Stimulated activated naive CD4-positive, alpha-beta T cell (primary cell): ENCODE measurements around the gene UBE4A.

Experiments
- DNase-seq, 6 experiments: peaks; one replicate each; lab custom pipeline; 2025; lab: John Stamatoyannopoulos, UW

UBE4A gene

DNA sequence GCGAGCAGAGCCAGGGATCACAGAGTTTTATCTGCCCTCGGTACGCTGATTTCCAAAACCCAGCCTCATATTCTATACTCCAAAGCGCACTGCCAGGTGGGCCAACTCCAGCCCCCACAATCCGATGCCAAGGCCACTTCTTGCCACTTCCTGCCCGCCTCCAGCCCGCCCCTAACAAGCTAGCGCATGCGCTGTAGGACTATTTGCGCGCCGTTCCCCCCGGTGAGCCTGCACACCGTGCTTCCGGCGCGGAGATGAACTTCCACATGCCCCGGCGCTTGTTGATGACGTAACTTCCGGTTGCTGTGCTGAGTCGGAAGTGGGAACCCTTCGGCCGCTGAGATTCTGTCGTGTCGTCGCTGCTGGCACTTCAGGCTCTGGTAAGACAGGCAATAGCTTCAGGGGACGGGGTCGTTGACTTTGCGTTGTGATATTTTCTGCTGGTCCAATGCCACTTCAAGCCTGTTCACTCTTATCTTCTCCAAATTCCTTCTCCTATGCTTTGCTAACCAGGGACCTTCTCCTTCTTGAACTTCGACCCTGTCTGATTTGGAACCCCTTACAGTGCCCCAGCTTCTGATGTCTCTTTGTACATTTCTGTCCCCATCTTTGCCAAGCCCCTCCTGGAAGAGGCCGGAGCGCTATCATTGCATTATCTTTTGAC lies at the start of gene UBE4A:
Gene UBE4A, plus strand, starts transcription at position 306 of the 664 bp plus-strand sequence. CDS start 5,481 bp downstream, outside the sequence.
- peak; percentile 87 to 95 (median 94) for DNase-seq

GRCh38 chr11:118310271-118310670 lies 49.1 kb upstream of the UBE4A start:
- no peak for DNase-seq

GRCh38 chr11:118310781-118311485 lies 48.5 kb upstream of the UBE4A start:
- no peak for DNase-seq

DNA sequence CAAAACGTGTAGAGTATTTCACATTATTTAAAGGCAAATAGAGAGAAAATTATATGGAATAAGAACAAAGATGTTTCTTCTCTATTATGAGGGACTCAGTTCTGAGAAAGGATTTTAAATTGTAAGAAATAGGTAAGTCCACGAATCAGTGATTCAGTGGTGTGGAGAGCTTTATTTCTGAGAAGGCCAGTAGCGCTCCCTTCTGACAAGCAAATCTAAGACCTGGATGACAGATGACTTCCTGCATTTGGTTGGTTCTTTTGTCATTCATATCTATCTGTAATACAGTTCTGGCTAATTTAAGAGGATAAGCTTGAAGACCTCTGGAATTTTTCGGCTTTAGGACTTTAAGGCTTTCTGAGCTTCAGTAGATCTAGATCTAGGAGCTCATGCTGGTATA lies 47.9 kb upstream of the UBE4A start:
- DNase-seq: peak in 2 of 6 experiments; percentile 27

GRCh38 chr11:118312328-118312727 lies 47.1 kb upstream of the UBE4A start:
- no peak for DNase-seq

DNA sequence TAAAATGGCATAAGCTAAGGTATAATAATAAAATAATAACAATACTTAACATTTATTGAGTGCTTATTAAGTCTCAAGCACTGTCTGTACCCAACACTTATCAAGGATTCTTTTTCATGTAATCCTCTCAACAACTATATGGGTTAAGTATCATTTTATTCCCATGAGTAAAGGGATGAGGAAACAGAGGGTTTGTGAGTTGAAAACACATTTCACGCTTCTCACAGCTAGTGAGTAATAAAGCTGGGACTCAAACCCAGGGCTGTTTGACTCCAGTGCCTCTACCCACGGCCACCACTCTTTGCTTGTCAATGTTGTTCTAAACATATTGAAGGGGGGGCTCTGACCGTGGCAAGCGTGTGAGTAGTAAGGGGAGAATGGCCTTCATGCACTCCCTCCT lies 46.2 kb upstream of the UBE4A start:
- DNase-seq: no peak

DNA sequence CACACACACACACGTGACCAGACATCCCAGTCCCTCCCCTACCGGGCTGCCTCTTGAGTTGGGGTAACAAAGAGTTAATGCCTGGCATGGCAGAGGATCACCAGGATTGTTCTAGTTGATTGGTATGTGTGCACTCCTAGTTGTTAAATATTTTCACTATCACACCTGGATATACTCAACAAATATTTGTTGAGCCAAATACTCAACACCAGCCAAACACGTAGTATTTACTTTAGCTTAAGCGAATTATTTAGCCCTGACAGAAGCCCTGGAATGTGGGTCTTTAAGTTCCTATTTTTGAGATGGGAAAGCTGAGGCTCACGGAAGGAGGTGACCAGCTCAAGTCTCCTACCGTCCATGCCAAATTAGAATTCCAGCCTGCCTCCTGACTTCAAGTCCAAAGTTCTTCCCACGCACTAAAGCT lies 44.4 kb upstream of the UBE4A start:
- DNase-seq: no peak

GRCh38 chr11:118318124-118318523 lies 41.3 kb upstream of the UBE4A start:
- DNase-seq: no peak

DNA sequence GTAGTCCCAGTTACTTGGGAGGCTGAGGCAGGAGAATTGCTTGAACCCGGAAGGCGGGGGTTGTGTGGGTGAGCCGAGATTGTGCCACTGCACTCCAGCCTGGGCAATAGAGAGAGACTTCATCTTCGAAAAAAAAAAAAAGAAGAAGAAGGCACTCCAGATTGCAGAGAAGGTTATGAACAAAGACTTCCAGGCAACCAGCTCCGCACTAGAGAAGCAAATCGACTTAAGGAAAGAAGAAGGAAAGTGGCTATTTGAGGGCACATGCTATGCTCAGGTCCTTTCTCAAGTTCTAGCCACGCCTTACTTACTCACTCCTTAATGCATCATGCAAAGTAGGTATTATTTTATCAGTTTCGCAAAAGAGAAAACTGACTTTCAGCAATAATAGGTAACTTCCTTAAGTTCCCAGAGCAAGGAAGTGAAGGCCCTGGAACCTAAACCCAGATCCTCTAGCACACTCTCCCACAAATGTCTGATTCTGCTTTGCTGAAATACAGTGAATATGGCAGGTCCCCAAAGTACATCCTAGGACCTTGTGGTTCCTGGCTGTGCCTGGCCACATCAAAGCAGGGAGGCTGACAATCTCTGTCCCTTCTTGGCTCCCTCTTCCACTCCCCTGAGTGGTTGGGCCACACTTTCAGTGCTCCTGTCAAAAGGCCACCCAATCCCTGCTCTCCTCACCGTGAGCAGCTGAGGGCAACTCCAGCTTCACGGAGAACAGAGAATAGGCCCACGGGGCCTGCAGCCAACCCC lies 40.6 kb upstream of the UBE4A start:
- DNase-seq: no peak

DNA sequence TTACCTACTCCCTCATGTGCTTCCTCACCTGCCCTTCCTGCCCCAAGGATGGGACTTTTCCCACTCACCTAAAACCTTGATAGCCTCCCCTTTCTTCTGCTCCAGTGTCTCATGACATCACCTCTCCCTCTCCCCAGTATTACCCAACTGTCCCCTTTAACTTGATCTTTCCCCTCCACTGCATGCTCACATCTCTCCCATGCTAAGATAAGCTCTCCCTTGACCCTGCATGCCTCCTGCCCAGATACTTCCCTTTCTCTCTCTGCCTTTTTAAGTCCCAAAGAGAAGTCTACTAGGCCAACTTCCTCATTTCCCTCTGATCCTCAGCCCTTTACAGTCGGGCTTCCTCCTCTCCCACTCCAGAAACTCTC lies 40.1 kb upstream of the UBE4A start:
- no peak for DNase-seq

DNA sequence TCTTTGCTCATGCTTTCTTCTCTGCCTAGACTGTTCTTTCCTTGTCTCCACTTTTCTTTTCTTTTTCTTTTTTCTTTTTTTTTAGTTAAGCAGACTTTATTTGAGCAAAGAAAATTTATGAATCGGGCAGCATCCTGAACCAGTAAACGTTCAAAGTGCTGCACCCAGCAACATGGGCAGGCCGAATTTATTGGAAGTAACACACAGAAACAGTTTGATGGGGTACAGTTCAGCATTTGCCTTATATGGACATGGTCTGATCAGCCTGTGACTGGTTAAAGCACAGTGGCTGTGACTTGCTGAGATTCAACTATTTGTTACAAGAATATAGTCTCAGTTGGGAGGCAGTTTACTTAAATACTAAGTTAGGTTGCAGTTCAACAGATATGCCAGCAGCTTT lies 38.9 kb upstream of the UBE4A start:
- DNase-seq: no peak

DNA sequence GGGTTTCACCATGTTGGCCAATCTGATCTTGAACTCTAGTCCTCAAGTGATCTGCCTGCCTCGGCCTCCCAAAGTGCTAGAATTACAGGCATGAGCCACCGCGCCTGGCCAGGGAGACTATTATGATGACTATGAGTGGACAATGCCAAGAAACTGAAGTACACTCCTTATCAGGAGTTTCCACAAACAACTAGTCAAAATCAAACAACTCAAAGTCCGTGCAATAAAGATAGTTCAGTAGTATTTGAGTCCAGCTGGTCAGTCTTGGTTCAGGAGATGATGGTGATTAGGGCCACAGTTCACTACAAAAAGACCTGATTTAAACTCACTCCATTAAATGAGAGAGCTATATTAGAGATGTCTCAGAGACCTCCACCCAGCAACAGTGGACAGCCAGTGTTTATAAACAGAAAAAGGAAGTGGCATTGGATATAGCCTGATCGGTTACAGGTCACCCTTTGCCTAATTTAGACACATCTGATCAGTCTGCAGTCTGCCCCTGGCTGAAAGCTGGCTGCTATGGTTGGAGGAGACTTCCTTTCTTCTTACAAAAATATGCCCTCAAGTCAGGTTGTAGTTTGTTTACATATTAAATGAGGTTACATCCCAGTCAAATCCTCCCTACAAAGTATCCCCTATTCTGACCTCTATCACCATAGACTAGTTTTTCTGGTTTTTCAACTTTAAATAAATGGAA lies 37.9 kb upstream of the UBE4A start:
- no peak for DNase-seq

GRCh38 chr11:118322721-118323120 lies 36.7 kb upstream of the UBE4A start:
- no peak for DNase-seq

- DNase-seq: no peak
These were observed 34.1 kb upstream of the UBE4A start for GRCh38 chr11:118325283-118325682.

- DNase-seq: no peak
These were observed 30.7 kb upstream of the UBE4A start for GRCh38 chr11:118328745-118329144.

- peak in 3 of 6 experiments; percentile 40 to 55 (median 44) for DNase-seq
These were observed 24.7 kb upstream of the UBE4A start for GRCh38 chr11:118334745-118335144.

- peak; percentile 72 to 91 (median 89) for DNase-seq
These were observed 20.8 kb upstream of the UBE4A start for GRCh38 chr11:118338637-118339061.

DNA sequence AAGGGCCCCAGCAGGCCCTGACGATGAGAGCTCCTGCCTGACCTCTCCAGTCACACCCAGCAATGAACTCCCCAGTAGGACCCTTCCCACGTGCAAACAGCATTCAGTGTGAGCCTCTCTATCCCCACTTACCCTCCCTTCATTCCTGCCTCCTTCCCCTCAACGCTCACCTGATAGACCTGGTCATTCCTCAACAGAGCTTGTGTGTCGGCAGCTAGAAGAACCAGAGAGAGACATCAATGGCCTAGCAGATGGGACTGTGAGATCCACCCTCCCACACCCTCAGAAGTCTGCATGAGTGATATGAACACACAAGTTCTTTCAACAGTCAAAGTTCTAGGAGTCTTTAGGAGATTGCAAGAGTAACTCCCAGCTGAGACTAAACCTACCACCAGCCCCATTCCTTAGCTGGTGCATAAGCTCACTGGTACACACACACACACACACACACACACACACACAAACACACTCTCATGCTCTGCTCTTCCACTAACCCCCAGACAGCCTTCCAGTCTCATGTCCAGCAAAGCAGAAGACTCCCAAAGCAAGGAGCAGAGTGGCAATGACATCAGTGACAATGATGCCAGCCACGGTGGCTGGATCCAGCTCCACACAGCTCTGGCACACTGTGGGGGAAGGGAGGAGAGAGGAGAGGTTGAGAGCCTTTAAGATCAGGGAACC lies 20.0 kb upstream of the UBE4A start:
- DNase-seq: peak in 5 of 6 experiments; percentile 4 to 51 (median 34)

- peak in 2 of 6 experiments; percentile 19 to 25 for DNase-seq
These were observed 19.0 kb upstream of the UBE4A start for GRCh38 chr11:118340449-118340848.

- no peak for DNase-seq
These were observed 18.1 kb upstream of the UBE4A start for GRCh38 chr11:118341261-118341660.

GRCh38 chr11:118341815-118342489 lies 17.4 kb upstream of the UBE4A start:
- DNase-seq: peak in 3 of 6 experiments; percentile 10 to 23 (median 19)
